Tibial artery (tissue), 4 donors: ENCODE results near the gene ANXA8.

Experiments
- DNase-seq, 2 donors: peaks; one replicate each; pipeline ENCODE4 v3.0.0-alpha.2; 2019
- H3K27ac ChIP-seq, 2 donors: fragments of 200-600 bp; sonication (generic) in 1 of 2; 1 replicate in 1 of 2; 2 replicates in 1 of 2; pipeline ENCODE4 v1.5.1; 2018 to 2019; ENCODE audit warnings: mild to moderate bottlenecking in 1 of 2
- H3K27me3 ChIP-seq, 2 donors: fragments of 200-600 bp; sonication (generic) in 1 of 2; one replicate each; pipeline versions ENCODE4 v1.5.1 to v1.6.0; 2016 to 2019
- H3K36me3 ChIP-seq, 3 donors: fragments of 200-600 bp; sonication (generic) in 2 of 3; one replicate each; pipeline ENCODE4 v1.5.1; 2016 to 2019; ENCODE audit warnings: mild to moderate bottlenecking in 2 of 3
- H3K4me1 ChIP-seq, 4 donors: fragments of 200-600 bp; sonication (generic) in 2 of 4; 1 replicate in 3 of 4; 2 replicates in 1 of 4; pipeline ENCODE4 v1.5.1; 2016 to 2019
- H3K4me3 ChIP-seq, 2 donors: fragments of 200-600 bp; sonication (generic) in 1 of 2; 1 replicate in 1 of 2; 2 replicates in 1 of 2; pipeline ENCODE4 v1.5.1; 2018 to 2019; ENCODE audit warnings: mild to moderate bottlenecking in 2 of 2
- H3K9me3 ChIP-seq, 3 donors: fragments of 200-600 bp; sonication (generic) in 1 of 3; one replicate each; pipeline ENCODE4 v1.5.1; 2016 to 2019
- CTCF ChIP-seq, 2 experiments: fragments of 200-600 bp in 1 of 2; fragments of 450-650 bp in 1 of 2; IDR thresholded peaks; one replicate each; pipeline ENCODE4 v1.5.1; 2017 to 2019; ENCODE audit warnings: antibody characterized with exemption in 2 of 2, mild to moderate bottlenecking in 1 of 2, moderate library complexity in 1 of 2
- intact Hi-C: fragments of 100-400 bp; cut with DNase I; formaldehyde crosslinking; loops from one replicate; pipeline ENCODE4 v1.15.0; 2023; ENCODE audit warnings: low total_unique reads

The ANXA8 gene

GRCh38 chr10:47454780-47455058 is 29.2 kb downstream of the ANXA8 start:
- DNase-seq = no peak
- Histone ChIP-seq H3K4me1 (no peaks in the 10 kb centered on the region), H3K27ac (no peak overlapping the region), H3K4me3 (no peak overlapping the region), H3K36me3 (no peaks in the 10 kb centered on the region), H3K9me3 (no peaks in the 10 kb centered on the region), H3K27me3 (no peaks in the 10 kb centered on the region)
- intact Hi-C loops = no loop called here
- no peak for TF ChIP-seq CTCF (IDR thresholded peaks at IDR 0.05)

DNA sequence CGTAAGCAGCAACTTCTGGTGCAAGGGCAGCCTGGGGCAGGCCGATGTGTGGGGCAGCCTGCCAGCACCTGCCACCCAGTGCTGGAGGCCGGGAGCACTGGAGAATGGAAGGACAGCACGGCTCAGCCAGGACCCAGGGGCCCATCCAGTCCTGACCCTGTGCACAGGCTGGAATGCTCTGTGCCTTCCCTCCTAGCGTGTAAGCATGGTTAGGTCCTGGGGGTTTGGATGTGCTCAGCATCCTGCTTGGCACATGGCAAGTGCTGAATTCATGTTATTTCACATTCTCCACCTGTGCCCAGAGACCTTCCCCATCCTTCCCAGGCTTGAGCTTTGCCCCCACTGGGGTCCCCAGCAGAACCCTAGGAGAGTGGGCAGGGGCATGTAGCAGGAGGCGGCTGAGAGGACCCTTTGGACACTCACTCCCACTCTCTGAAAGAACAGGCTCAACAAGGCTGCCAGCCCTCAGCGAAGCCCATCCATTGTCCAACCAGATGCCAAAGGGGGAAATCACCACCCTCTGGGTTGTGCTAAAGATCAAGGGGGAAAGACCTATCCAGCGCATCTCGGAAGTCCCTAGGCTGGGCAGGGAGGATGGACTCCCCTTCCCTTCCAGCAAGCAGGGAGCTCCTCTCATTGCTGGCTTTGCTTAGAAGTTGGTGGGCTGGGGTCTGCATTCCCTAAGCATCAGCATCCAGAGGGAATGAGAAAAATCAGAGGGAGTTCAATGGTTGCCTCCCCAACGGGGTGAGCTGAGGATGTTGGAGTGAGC is 29.7 kb downstream of the ANXA8 start:
- intact Hi-C loops = no loop called here
- TF ChIP-seq CTCF (IDR thresholded peaks at IDR 0.05) = no peak
- no peak overlapping the region for H3K4me3 ChIP-seq
- H3K4me1 ChIP-seq = no peaks in the 10 kb centered on the region
- no peaks in the 10 kb centered on the region for H3K9me3 ChIP-seq
- H3K27me3 ChIP-seq = no peaks in the 10 kb centered on the region
- no peak overlapping the region for H3K27ac ChIP-seq
- DNase-seq = no peak
- H3K36me3 ChIP-seq = no peaks in the 10 kb centered on the region

DNA sequence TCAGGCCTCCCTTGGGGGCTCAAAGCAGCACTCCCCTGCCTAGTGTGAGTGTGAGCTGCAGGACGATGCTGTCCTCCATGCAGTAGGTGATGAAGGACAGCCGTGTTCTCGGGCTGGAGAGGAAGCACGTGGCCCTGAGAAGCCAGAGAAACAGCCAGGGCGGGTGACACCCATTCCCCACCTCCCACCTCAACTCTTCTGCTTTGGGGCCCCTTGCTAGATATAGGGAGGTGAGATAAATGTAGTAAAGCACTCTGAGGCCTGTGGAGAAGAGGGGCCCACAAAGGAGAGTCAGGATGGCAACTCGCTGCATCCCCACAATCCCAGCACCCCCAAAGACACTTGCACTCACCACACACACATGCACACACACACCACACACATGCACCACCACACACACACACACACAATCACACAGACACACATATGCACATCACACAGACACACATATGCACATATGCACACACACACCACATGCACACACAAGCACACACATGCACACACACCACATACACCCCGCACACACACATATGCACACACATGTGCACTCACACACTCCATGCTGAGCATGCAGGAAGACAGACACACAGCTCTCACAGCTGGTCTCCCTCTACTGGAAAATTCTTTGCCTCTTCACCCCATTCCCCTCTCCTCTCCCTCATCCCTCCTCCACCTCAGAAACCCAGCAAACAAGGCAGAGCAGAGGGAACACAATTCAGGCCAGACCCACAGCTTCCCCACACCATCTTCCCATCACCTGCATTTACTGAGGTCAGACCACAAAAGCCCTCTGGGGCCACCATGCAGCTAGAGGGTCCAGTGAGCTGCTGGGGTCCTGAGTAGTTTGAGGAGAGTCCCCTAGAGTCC is 30.5 kb downstream of the ANXA8 start:
- Histone ChIP-seq H3K4me3 (no peak overlapping the region), H3K36me3 (no peaks in the 10 kb centered on the region), H3K9me3 (no peaks in the 10 kb centered on the region), H3K27ac (no peak overlapping the region), H3K4me1 (no peaks in the 10 kb centered on the region), H3K27me3 (no peaks in the 10 kb centered on the region)
- TF ChIP-seq CTCF (IDR thresholded peaks at IDR 0.05) = no peak
- no peak for DNase-seq
- intact Hi-C loops = no loop called here

DNA sequence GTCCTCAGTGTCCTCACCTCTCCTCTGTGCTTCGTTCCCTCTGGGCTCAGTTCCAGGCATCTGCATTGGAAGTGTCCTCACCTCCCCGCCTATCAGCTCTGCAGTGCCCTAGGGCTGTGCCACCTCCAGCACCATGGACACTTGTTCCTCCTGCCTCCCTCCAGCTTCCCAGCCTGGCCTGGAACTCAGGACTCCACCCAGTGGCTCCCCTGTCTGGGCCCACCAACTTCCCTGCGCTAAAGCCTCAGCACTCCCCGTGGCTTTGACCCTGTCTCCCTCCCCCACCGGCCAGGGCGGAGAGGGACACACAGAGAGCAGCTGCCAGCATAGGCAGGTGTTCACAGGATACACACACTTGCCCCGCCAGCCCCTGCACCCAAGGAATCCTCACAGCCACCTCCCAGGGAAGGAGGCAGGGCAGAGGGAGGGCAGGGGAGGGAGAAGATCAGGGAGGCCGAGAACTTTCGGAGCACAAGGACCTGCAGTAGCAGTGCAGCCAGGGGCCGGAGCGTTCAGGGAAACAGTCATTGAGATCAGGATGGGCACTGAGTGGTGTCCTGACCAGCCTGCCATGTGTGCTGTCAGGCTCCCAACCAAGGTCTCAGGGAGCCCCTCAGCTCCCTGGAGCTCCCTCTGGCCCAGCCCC is 31.3 kb downstream of the ANXA8 start:
- Histone ChIP-seq H3K9me3 (no peaks in the 10 kb centered on the region), H3K36me3 (no peaks in the 10 kb centered on the region), H3K4me3 (no peak overlapping the region), H3K4me1 (no peaks in the 10 kb centered on the region), H3K27me3 (no peaks in the 10 kb centered on the region), H3K27ac (no peak overlapping the region)
- intact Hi-C loops = no loop called here
- TF ChIP-seq CTCF (IDR thresholded peaks at IDR 0.05) = no peak
- no peak for DNase-seq

DNA sequence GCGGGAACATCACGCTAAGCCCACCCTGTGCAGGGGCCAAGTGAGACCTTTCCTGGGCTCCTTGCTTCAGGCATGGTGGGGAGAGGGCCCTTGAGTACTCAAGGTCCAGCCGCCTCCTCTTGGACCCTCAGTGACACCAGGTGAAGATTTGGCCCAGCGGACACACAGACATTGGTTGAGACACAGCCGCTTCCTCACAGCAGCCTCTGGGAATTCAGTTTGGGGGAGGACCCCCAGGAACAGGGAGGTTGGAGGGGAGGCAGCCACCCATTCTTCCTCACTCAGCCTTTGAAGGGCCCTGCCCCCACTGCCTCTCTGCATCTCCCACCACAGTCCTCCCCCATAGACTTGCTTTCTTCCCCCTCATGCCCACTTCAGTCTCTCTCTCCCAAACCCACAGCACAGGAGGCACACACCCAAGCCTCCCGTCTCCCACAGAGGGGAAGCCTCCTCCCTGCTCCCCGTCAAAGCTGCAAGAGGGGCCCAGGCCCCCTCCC is 31.9 kb downstream of the ANXA8 start:
- DNase-seq = no peak
- TF ChIP-seq CTCF (IDR thresholded peaks at IDR 0.05) = no peak
- intact Hi-C loops = no loop called here
- Histone ChIP-seq H3K36me3 (no peaks in the 10 kb centered on the region), H3K9me3 (no peaks in the 10 kb centered on the region), H3K27me3 (no peaks in the 10 kb centered on the region), H3K4me1 (no peaks in the 10 kb centered on the region), H3K27ac (no peak overlapping the region), H3K4me3 (no peak overlapping the region)
